ENCODE results near the gene TNN. TPM values are rescaled to one million over a fixed set of nuclear protein-coding genes. Genes with fewer than 3 reads are reported as not detected.
A peak's percentile ranks its signal among the peaks of the same experiment; 100 is the strongest.

TNN gene
- total RNA-seq, 1 donor from 2014 or later, result 0.18 TPM

GRCh38 chr1:175197531-175197930 lies 129.9 kb downstream of the TNN start:
- H3K27me3 ChIP-seq (ENCODE audit: low read depth), result no peaks in the 10 kb centered on the region
- peaks cover 62% of the 10 kb centered on the region for H3K4me1 ChIP-seq
- peak overlapping the region; percentile 66 for H3K27ac ChIP-seq
- intact Hi-C loops (cut with DNase I), result no loop called here
- H3K36me3 ChIP-seq, result no peaks in the 10 kb centered on the region
- no peak for ATAC-seq
- H3K4me3 ChIP-seq, result no peak overlapping the region
- TF ChIP-seq CTCF (IDR thresholded peaks at IDR 0.05), result no peak
- H3K9me3 ChIP-seq, result no peaks in the 10 kb centered on the region
- no peak for DNase-seq

Other genes with a start within 250 kb of the TNN start
- gene CACYBP, start 67.9 kb upstream of the TNN start, total RNA-seq, result 74.4 TPM
- 27.5 TPM for gene MRPS14, start 44.4 kb upstream of the TNN start, total RNA-seq
- 46.9 TPM for gene KIAA0040, start 124.9 kb downstream of the TNN start, total RNA-seq

Measured in lower lobe of right lung (tissue), 2 donors.